WTC11 (cell line): ENCODE measurements around the gene HEXD. TPM values are rescaled to one million over a fixed set of nuclear protein-coding genes. Genes with fewer than 3 reads are reported as not detected.

Experiments used
- ATAC-seq: fragments of 200-7000 bp; cut with Tn5 transposase; 2 replicates; pipeline ENCODE4 v1.10.0; 2021; ENCODE audit warnings: mild to moderate bottlenecking, moderate library complexity
- CTCF ChIA-PET: fragments of 300-600 bp; sonication (Branson Sonifier 250); formaldehyde crosslinking; loops from one replicate; lab custom pipeline; 2021; ENCODE audit warnings: antibody characterized with exemption; lab: Charles Lee
- POLR2A ChIA-PET: fragments of 350-600 bp; sonication (Branson Sonifier 250); formaldehyde crosslinking; loops from one replicate; lab custom pipeline; 2021; ENCODE audit warnings: antibody characterized with exemption; lab: Charles Lee
- DNase-seq: peaks from one replicate; pipeline ENCODE4 v3.0.0; 2021; ENCODE audit warnings: low spot score
- H3K27ac Mint-ChIP-seq: 2 replicates; pipeline ENCODE4 v1.8.0; 2021; ENCODE audit warnings: mixed read lengths
- H3K27me3 Mint-ChIP-seq: 2 replicates; pipeline ENCODE4 v1.8.0; 2021; ENCODE audit warnings: low read depth, mild to moderate bottlenecking, moderate library complexity, mixed read lengths
- H3K36me3 Mint-ChIP-seq: 2 replicates; pipeline ENCODE4 v1.8.0; 2021; ENCODE audit warnings: mixed read lengths
- H3K4me1 Mint-ChIP-seq: 2 replicates; pipeline ENCODE4 v1.8.0; 2022; ENCODE audit warnings: mixed read lengths
- H3K4me3 Mint-ChIP-seq: 2 replicates; pipeline ENCODE4 v1.8.0; 2021; ENCODE audit warnings: mild to moderate bottlenecking, moderate library complexity, mixed read lengths
- H3K9me3 Mint-ChIP-seq: 2 replicates; pipeline ENCODE4 v1.8.0; 2021; ENCODE audit warnings: mixed read lengths
- CREB1 ChIP-seq: sonication (generic); formaldehyde crosslinking; IDR thresholded peaks from 2 replicates; pipeline ENCODE4 v1.8.0; 2023; ENCODE audit warnings: mild to moderate bottlenecking, missing genetic modification reagents
- CREM ChIP-seq: sonication (generic); formaldehyde crosslinking; IDR thresholded peaks from 2 replicates; pipeline ENCODE4 v1.8.1; 2022; ENCODE audit warnings: mild to moderate bottlenecking, missing genetic modification reagents, moderate library complexity
- ESRRA ChIP-seq: sonication (generic); formaldehyde crosslinking; IDR thresholded peaks from 2 replicates; pipeline ENCODE4 v1.8.1; 2022; ENCODE audit warnings: mild to moderate bottlenecking, missing genetic modification reagents, borderline replicate concordance
- GRHL2 ChIP-seq: fragments of 250-450 bp; sonication (Bioruptor Pico); IDR thresholded peaks from 2 replicates; pipeline ENCODE4 v1.8.0; 2022; ENCODE audit warnings: mild to moderate bottlenecking, moderate library complexity; ENCODE audit not compliant: insufficient replicate concordance, severe bottlenecking
- GTF2I ChIP-seq: fragments of 250-450 bp; sonication (Bioruptor Pico); conservative IDR thresholded peaks from 2 replicates; pipeline ENCODE4 v1.4.0; 2021; ENCODE audit warnings: mild to moderate bottlenecking
- TP53 ChIP-seq: sonication (generic); formaldehyde crosslinking; IDR thresholded peaks from 2 replicates; pipeline ENCODE4 v1.8.1; 2023; ENCODE audit warnings: mild to moderate bottlenecking, missing genetic modification reagents
- ZNF232 ChIP-seq: sonication (generic); formaldehyde crosslinking; IDR thresholded peaks from 2 replicates; pipeline ENCODE4 v1.8.0; 2022; ENCODE audit warnings: mild to moderate bottlenecking, missing genetic modification reagents
- total RNA-seq: library from RNA; stranded (reverse); gene quantifications from 3 replicates; pipeline ENCODE4 v1.2.3, GENCODE V29; 2021
- TF ChIP-seq, protein P1 (sequence below): sonication (generic); formaldehyde crosslinking; IDR thresholded peaks from 2 replicates; pipeline ENCODE4 v1.8.0; 2023; ENCODE audit warnings: mild to moderate bottlenecking, missing genetic modification reagents
- TF ChIP-seq, protein P2 (sequence below): sonication (generic); formaldehyde crosslinking; IDR thresholded peaks from 2 replicates; pipeline ENCODE4 v1.8.1; 2023; ENCODE audit warnings: mild to moderate bottlenecking, missing genetic modification reagents, moderate library complexity
- TF ChIP-seq, protein P3 (sequence below): fragments of 250-450 bp; sonication (Bioruptor Pico); IDR thresholded peaks from 2 replicates; pipeline ENCODE4 v1.9.0; 2021; ENCODE audit warnings: mild to moderate bottlenecking, borderline replicate concordance
- TF ChIP-seq, protein P4 (sequence below): sonication (generic); formaldehyde crosslinking; conservative IDR thresholded peaks from 2 replicates; pipeline ENCODE4 v1.8.1; 2022; ENCODE audit warnings: mild to moderate bottlenecking, missing genetic modification reagents
- TF ChIP-seq, protein P5 (sequence below): sonication (generic); formaldehyde crosslinking; IDR thresholded peaks from 2 replicates; pipeline ENCODE4 v1.8.1; 2022; ENCODE audit warnings: mild to moderate bottlenecking, moderate library complexity, missing genetic modification reagents
- TF ChIP-seq, protein P6 (sequence below): fragments of 250-450 bp; sonication (Bioruptor Pico); IDR thresholded peaks from 2 replicates; pipeline ENCODE4 v1.9.0; 2021; ENCODE audit warnings: moderate library complexity, mild to moderate bottlenecking, inconsistent platforms, borderline replicate concordance
- TF ChIP-seq, protein P7 (sequence below): sonication (generic); formaldehyde crosslinking; IDR thresholded peaks from 2 replicates; pipeline ENCODE4 v1.8.0; 2022; ENCODE audit warnings: mild to moderate bottlenecking, missing genetic modification reagents

Gene HEXD
- total RNA-seq, 1 experiment from 2014 or later, result 36.0 TPM

DNA sequence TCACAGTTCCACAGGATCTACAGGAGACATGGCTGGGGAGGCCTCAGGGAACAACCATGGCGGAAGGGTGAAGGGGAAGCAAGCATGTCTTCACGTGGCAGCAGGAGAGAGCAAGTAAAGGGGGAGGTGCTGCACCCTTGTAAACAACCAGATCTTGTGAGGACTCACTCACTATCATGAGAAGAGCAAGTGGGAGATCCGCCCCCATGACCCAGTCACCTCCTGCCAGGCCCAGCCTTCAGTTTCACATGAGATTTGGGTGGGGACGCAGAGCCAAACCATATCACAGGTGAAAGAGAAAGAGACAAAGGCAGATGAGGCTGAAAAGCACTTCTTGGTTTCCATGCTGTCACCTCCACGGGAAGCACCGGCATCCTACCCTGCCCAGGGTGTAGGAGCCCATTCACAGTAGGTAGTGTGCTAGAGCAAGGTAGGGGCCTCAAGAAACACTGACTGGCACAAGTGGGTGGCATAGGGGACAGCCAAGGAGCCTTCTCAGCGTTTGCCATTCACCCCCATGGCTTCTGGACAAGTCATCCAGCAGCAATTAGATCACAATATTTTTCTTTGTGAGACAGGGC, 47.0 kb downstream of the HEXD start (continued):
- TF ChIP-seq, protein P1, sequence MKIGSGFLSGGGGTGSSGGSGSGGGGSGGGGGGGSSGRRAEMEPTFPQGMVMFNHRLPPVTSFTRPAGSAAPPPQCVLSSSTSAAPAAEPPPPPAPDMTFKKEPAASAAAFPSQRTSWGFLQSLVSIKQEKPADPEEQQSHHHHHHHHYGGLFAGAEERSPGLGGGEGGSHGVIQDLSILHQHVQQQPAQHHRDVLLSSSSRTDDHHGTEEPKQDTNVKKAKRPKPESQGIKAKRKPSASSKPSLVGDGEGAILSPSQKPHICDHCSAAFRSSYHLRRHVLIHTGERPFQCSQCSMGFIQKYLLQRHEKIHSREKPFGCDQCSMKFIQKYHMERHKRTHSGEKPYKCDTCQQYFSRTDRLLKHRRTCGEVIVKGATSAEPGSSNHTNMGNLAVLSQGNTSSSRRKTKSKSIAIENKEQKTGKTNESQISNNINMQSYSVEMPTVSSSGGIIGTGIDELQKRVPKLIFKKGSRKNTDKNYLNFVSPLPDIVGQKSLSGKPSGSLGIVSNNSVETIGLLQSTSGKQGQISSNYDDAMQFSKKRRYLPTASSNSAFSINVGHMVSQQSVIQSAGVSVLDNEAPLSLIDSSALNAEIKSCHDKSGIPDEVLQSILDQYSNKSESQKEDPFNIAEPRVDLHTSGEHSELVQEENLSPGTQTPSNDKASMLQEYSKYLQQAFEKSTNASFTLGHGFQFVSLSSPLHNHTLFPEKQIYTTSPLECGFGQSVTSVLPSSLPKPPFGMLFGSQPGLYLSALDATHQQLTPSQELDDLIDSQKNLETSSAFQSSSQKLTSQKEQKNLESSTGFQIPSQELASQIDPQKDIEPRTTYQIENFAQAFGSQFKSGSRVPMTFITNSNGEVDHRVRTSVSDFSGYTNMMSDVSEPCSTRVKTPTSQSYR (CRISPR knock-in tag), result no peak
- TF ChIP-seq, protein P2, sequence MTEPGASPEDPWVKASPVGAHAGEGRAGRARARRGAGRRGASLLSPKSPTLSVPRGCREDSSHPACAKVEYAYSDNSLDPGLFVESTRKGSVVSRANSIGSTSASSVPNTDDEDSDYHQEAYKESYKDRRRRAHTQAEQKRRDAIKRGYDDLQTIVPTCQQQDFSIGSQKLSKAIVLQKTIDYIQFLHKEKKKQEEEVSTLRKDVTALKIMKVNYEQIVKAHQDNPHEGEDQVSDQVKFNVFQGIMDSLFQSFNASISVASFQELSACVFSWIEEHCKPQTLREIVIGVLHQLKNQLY (CRISPR knock-in tag), result no peak
- TF ChIP-seq GTF2I (CRISPR knock-in tag), result no peak

DNA sequence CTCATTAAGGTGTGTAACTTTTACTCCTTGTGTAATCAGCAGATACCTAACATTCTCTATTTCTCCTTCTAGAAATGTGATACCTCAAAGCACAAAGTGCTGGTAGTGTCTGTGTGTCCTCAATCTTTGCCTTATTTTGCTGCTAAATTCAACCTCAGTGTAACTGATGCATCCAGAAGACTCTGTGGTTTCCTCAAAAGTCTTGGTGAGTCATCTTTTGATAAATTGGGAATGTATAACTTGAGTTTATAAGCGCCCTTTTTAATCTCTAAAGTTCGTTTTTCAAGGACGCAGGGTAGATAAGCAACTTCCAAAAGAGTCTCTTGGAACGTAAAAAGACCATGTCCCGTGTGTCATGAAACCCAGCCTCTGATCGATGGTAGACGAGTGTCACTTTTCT, 50.5 kb downstream of the HEXD start:
- no peaks in the 10 kb centered on the region for H3K27me3 Mint-ChIP-seq
- DNase-seq (no peak), ATAC-seq (no peak)
- CTCF ChIA-PET, result no interaction called here
- no peak overlapping the region for H3K4me3 Mint-ChIP-seq
- peaks cover 3% of the 10 kb centered on the region for H3K9me3 Mint-ChIP-seq
- peaks cover 56% of the 10 kb centered on the region for H3K36me3 Mint-ChIP-seq
- no peaks in the 10 kb centered on the region for H3K4me1 Mint-ChIP-seq
- TF ChIP-seq, protein P3, sequence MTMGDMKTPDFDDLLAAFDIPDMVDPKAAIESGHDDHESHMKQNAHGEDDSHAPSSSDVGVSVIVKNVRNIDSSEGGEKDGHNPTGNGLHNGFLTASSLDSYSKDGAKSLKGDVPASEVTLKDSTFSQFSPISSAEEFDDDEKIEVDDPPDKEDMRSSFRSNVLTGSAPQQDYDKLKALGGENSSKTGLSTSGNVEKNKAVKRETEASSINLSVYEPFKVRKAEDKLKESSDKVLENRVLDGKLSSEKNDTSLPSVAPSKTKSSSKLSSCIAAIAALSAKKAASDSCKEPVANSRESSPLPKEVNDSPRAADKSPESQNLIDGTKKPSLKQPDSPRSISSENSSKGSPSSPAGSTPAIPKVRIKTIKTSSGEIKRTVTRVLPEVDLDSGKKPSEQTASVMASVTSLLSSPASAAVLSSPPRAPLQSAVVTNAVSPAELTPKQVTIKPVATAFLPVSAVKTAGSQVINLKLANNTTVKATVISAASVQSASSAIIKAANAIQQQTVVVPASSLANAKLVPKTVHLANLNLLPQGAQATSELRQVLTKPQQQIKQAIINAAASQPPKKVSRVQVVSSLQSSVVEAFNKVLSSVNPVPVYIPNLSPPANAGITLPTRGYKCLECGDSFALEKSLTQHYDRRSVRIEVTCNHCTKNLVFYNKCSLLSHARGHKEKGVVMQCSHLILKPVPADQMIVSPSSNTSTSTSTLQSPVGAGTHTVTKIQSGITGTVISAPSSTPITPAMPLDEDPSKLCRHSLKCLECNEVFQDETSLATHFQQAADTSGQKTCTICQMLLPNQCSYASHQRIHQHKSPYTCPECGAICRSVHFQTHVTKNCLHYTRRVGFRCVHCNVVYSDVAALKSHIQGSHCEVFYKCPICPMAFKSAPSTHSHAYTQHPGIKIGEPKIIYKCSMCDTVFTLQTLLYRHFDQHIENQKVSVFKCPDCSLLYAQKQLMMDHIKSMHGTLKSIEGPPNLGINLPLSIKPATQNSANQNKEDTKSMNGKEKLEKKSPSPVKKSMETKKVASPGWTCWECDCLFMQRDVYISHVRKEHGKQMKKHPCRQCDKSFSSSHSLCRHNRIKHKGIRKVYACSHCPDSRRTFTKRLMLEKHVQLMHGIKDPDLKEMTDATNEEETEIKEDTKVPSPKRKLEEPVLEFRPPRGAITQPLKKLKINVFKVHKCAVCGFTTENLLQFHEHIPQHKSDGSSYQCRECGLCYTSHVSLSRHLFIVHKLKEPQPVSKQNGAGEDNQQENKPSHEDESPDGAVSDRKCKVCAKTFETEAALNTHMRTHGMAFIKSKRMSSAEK (CRISPR knock-in tag), result no peak
- no peak for TF ChIP-seq CREB1 (CRISPR knock-in tag)
- no peak for TF ChIP-seq GRHL2 (CRISPR knock-in tag)
- no peak for TF ChIP-seq ESRRA
- no peak for TF ChIP-seq TP53 (CRISPR knock-in tag)
- POLR2A ChIA-PET, result no interaction called here
- no peak overlapping the region for H3K27ac Mint-ChIP-seq

DNA sequence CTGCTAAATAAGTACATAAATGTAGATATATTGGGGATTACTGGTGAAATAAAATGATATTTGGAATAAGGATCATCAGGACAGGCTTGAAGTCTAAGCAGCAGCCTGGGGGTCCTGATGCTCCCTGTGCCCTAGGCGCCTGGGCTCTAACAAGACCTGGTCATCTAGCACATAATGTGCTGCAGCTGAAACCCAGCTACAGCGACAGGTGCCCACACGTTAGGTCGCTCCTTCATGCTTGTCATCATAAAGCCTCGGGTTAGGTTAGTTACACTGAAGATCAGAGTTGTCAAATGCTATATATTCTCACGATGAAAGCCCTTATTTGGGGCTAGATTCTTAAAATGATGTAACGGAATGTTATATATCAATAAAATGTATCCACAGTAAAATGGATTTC, 51.9 kb downstream of the HEXD start:
- DNase-seq (no peak), ATAC-seq (no peak)
- H3K9me3 Mint-ChIP-seq, result peaks cover 3% of the 10 kb centered on the region
- ChIA-PET CTCF (no interaction called here), POLR2A (no interaction called here)
- peaks cover 53% of the 10 kb centered on the region for H3K36me3 Mint-ChIP-seq
- H3K4me1 Mint-ChIP-seq, result no peaks in the 10 kb centered on the region
- no peaks in the 10 kb centered on the region for H3K27me3 Mint-ChIP-seq
- TF ChIP-seq, protein P4, sequence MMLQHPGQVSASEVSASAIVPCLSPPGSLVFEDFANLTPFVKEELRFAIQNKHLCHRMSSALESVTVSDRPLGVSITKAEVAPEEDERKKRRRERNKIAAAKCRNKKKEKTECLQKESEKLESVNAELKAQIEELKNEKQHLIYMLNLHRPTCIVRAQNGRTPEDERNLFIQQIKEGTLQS (CRISPR knock-in tag), result no peak
- TF ChIP-seq ZNF232 (CRISPR knock-in tag) (no peak), CREM (CRISPR knock-in tag) (no peak)
- TF ChIP-seq, protein P5, sequence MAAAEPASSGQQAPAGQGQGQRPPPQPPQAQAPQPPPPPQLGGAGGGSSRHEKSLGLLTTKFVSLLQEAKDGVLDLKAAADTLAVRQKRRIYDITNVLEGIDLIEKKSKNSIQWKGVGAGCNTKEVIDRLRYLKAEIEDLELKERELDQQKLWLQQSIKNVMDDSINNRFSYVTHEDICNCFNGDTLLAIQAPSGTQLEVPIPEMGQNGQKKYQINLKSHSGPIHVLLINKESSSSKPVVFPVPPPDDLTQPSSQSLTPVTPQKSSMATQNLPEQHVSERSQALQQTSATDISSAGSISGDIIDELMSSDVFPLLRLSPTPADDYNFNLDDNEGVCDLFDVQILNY, result no peak
- TF ChIP-seq, protein P3 (CRISPR knock-in tag), result no peak
- TF ChIP-seq, protein P6, sequence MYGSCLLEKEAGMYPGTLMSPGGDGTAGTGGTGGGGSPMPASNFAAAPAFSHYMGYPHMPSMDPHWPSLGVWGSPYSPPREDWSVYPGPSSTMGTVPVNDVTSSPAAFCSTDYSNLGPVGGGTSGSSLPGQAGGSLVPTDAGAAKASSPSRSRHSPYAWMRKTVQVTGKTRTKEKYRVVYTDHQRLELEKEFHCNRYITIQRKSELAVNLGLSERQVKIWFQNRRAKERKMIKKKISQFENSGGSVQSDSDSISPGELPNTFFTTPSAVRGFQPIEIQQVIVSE (CRISPR knock-in tag), result no peak
- TF ChIP-seq, protein P7, sequence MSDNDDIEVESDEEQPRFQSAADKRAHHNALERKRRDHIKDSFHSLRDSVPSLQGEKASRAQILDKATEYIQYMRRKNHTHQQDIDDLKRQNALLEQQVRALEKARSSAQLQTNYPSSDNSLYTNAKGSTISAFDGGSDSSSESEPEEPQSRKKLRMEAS (CRISPR knock-in tag), result no peak
- TF ChIP-seq, all 79 proteins: peak for 0
- Mint-ChIP-seq H3K4me3 (no peak overlapping the region), H3K27ac (peak overlapping the region; percentile 41; the same call in 1 of the 2 replicates)
